HG03139 (cell line): Measurements from ENCODE around the gene SPAG17.

Source experiments
- ATAC-seq: cut with Tn5 transposase; IDR thresholded peaks from one replicate; pipeline ENCODE4 v1.9.1; 2021; ENCODE audit not compliant: unreplicated experiment

The SPAG17 gene

DNA sequence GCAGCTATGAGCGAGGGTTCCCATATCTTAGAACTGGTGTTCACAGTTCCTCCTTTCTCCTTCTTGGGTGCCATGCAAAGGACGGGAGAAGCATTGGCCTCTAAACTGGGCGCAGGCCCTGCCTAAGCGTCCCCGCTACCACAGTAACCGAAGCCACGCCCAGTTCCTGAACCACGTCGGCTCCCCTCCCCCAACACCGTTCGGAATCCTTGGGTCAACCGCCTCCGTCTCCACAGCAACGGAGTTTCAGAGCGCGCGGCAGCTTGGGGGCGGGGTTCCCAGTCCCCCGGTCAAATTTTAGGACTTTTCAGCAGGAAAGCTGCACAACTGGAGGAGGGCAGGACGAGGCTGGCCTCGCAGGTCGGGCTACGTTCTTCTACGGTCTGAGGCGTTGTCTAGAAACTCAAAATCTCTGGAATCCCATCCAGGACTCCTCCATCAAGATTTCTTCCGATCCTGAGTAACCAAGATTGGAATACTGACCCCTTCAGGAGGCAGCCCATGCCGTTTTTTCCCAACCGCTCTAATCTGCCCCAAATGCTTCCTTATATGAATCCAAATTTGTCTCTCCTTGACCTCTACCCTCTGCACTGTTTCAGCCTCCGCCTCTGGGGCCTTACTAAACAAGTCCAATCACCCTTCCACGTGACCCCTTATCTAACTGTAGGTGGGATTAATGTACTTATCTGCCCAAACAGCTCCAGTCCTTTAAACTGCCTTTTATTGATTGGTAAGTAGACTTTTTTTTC lies at the start of gene SPAG17:
SPAG17 (minus strand) TSS at position 145 of the 749 bp plus-strand sequence; CDS start at position 74, 71 bp downstream.
- no peak for ATAC-seq

DNA sequence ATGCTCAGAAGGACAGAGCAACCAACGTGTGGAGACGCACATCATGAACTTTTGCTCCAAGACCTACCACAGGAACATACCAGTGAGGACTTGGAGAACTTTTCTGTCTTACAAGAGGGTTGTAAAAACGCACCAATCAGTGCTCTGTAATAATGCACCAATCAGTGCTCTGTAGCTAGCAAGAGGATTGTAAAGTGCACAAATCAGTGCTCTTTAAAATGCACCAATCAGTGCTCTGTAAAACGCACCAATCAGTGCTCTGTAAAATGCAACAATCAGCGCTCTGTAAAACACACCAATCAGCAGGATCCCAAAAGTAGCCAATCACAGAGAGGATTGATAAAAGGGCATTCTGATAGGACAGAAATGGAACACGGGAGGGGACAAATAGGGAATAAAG lies 40.4 kb upstream of the SPAG17 start:
- no peak for ATAC-seq

DNA sequence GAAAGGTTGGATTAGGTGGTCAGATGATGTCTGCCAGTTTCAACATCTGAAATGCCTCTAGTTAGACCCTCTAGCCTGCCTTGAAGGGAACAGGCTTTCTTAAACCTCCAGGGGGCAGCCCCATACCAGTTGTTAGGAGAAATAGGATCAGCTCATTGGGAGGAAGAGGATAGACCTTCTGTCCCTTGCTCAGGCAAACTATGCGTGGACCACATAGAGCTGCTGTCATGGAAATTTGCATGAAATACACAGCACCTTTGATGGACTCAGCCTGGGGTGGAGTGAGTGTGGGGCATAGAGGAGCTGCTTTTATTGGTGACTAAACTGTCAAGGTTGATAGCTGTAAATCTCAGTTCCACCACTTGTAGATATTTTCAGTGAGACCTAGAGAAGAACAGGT lies 38.4 kb upstream of the SPAG17 start:
- no peak for ATAC-seq

DNA sequence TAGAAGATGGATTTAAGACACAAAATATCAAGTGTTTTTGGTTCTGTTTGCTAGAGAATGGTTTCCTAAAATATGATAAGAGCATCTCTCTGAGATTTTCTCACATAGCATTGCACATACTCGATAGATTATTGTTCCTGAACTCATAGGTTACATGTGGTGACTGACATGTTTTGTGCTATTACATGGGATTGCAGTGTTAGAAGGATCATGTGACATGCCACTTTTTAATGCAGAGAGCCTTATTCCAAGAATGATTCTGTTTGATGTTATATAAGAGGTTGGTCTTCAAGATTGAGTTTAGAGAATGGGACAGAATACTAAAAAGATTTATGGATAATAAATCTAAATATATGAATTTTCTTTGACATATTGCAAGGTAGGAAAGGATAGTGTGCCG lies 34.4 kb upstream of the SPAG17 start:
- no peak for ATAC-seq

DNA sequence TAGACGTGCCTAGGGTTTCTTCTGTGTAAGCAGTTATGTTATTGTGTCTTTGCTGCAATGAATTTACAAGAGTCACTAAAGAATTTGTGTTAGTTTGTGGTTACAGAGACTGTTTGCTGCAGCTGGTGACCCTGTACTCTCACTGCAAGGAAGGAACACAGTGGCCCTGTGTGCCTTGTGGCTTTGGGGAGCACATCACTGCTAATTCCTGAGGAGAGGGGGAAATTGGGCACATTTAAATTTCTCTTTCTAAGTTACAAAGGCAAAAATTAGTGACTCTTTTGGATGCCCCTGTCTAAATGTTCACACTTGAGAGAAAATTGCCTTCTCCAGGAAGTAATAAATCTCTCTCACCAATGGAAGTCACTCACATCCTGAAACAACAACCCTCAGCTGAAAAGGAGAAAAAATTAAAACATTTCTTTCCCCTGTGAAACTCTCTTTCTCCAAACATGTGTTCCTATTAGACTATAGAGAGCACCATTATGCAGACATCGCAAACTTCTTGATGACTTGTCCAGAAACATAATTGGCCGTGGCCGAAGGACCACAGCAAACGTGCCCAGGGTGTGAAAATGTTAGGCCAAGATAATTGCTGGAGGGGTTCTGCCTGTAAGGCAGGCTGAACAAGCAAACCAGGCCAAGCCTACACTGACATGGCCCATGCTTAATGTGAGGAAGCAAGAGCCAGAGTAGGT lies 32.3 kb upstream of the SPAG17 start:
- ATAC-seq = no peak

DNA sequence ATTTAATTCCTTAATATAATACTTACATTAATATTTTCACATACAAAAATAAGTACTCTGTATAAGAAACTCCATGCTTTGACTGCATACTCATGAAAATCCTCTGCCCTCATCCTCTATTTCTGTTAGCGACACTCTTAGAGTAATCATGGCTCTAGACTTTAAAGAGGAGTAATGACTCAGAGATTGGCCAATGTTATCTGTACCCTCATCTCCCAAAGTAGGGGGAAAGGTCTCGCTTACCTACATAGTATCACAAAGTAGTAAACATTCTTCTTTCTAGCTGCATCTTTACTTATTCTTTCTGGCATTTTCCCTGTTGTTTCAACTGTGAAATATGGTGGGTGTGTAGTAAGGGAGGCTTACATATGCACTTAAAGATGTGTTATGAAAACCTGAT lies 29.8 kb upstream of the SPAG17 start:
- ATAC-seq = no peak

DNA sequence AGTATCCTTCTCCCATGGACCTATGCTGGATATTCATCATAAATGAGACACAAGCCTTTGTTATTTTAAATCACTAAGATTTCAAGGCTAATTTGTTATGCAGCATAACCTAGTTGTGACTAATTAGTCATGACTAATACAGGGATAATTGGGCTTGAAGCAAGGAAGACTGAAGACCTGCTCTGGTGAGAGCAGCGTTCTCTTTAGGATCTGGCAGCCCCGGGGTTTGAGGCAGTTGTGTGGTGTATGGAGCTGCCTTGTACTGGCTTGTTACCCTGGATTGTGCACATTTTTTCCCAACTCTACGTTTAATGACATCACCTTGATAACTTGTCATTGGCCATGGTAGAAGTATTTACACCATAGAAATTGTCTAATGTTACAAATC lies 25.7 kb upstream of the SPAG17 start:
- no peak for ATAC-seq

DNA sequence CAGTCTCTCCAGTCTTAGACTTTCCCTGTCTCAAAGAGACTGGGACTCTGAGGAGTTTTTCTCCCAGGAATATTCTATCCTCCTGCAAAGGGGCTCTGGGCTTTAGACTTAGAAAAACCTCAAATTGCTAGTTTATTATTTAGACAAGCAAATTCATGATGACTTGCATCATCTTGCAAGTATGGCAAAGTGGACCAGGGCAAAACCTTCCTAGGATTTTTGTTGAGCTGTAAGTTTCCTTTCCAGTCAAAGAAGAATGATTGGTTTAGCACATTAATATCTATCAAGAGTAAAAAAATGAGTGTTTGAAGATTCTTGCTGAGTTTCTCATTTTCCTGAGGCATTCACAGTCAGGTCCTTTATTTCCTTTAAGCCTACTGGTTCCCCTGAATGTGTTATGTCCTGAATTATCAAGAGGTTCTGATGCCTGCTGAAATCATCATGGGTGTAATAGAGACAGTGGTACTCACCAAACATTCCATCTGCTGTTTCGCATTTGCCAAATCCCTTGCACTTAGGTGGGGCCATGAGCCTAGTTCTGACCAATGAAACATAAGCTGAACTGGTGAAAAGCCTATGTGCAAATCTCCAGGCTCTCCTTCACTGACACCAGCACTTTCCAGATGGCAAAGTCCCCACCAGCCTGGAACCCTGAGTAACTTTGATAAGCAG lies 25.2 kb upstream of the SPAG17 start:
- ATAC-seq = no peak

DNA sequence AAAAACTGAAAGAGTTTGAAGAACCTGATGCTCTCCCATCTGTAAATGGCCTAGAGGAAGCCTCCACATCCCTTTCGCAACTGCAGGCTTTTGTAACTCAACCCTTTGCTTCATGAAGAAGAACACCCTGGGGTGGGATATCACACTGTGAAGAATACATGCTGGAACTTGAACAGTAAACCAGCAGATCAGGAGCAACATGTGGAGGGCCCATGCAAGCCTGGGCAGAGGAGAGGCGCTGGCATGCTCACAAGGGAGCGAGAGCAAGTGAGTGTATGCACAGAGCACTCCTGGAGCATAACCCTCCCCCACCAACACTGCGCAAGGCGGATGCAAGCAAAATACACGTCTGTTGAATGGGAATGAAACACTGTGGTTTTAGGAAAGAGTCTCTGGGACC lies 24.6 kb upstream of the SPAG17 start:
- ATAC-seq = no peak

DNA sequence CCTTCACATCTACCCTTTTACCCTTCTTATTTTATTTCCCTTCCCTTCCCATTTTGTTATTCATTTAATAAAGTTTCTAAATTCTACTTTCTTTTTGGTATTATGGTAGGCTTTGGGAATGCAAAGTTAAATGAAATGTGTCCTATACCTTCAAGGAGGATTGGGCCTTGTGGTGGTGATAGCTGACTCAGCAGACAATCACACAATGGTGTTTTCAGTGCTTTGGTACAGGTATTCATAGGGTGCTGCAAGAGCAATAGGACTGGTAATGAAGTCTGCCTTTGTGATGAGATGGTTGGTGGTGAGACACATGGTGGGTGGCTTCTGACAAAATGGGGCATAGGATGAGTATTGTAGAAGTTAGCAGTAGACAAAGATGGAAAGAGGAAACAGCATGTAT lies 21.9 kb upstream of the SPAG17 start:
- no peak for ATAC-seq

DNA sequence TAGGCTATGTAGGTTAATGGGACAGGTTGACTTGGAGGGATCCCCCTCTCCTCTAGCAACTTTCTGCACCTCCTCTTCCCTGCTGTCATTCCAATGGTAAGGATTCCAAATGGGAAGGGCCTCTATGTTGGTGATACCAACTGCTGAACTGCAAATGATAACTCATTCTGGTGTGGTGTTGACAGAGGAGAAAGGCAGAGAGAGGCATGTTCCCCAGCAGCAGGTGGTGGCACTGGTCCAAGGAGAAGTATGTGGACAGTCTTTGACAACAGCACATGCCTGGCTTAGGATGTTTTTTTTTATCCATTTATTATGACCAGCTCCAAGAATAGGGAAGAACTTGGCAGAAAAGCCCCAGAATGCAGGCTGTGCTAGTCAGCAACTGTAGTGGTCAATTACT lies 19.6 kb upstream of the SPAG17 start:
- no peak for ATAC-seq

DNA sequence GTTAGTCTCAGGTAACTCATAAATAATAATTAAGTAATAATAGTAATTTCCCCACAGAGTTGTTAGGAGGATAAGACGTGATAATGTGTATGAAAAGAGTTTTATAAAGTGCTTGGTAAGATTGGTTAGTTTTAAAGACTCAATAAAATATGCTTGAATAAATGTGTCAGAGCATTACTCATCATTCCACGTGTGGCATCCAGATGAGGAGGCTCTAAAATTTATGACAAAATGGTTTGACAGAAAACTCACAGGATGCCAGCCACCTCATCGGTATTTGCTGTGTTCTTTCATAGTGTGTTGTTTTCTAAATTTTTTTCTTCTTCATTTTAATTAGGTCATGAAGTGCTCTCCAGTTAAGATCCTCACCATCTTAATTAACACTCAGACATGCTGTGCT lies 19.1 kb upstream of the SPAG17 start:
- ATAC-seq = no peak

DNA sequence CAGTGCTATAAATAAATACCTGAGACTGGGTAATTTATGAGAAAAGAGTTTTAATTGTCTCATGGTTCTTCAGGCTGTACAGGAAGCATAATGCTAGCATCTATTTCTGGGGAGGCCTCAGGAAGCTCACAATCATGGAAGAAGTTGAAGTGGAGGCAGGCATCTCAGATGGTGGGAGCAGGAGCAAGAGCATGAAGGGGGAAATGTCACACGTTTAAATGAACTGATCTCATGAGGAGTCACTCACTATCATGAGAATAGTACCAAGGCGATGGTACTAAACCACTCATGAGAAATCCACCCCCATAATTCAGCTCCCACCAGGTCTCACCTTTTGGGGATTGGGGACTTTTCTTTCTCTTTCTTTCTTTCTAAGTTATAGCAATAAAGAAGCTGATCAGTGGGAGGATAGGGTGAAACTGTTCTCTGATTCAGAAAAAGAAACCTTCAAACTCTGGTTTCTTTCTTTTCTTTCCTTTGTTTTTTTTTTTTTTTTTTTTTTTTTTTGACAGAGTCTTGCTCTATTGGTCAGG lies 17.1 kb upstream of the SPAG17 start:
- no peak for ATAC-seq

DNA sequence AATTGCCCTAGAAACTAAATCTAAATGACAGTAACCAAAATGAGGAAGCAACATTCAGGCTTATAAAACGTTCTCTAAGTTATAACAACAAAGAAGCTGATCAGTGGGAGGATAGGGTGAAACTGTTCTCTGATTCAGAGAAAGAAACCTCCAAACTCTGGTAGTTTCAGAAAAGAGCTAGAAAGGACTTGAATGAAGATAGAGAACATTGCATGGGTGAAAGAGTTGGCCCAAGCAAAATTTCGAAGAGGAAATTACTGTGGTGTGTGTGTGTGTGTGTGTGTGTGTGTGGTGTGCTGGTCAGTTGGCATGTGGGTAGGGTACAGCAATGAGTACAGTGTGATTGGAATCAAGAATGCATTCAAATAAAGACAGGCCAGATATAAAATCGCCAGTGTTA lies 16.5 kb upstream of the SPAG17 start:
- ATAC-seq = no peak

DNA sequence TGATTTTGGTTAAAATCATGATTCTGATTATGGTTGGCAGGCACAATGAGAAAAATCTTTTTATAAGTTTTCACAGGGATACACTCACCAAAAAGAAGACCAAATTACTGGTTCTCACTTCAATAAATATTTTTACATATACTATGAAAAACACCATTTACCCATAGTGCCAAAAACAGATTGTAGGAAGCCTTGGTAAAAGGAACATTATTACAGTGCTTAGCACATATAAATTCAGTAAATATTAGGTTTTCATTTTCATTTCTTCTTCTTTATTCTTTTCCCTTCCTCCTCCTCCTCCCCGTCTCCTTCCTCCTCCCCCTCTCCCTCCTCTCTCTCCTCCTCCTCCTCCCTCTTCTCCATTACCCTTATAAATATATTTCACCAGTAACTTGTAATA lies 15.8 kb upstream of the SPAG17 start:
- no peak for ATAC-seq

DNA sequence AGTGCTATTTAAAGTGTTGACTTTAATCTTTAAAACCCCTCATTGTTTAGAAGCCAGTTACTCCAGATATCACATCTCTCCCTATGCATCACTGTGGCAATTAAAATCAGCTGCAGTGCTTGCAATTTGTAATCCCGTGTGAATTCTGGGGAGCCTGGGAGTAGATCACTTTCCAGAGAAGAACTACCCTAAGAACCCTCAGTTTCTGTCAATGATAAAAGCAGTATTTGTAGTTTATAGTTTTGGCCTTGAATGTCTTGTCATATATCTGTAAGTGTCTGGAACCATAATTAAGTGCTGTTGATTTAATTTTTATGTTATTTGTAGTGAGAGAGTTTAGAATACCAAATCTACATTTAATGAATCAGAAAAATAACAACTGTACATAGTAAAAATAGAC lies 5.5 kb upstream of the SPAG17 start:
- ATAC-seq = no peak

DNA sequence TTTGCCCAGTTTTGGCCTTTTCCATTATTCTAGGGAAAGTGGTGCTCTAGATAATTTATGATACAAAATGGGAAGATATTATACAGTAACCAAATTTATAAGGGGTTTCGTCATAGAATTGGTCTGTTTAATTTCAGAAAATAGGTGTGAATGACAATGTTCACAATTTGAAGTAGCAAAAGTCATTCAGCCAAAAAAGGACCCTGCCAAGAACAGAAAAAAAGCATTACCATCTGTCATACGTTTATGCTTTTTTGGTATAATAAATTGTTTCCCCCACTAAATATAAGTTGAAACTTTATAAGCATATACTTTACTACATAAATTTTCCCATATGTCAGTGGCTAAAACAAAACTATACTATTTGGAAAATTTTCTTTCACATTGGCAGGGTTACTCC lies 4.5 kb upstream of the SPAG17 start:
- no peak for ATAC-seq

DNA sequence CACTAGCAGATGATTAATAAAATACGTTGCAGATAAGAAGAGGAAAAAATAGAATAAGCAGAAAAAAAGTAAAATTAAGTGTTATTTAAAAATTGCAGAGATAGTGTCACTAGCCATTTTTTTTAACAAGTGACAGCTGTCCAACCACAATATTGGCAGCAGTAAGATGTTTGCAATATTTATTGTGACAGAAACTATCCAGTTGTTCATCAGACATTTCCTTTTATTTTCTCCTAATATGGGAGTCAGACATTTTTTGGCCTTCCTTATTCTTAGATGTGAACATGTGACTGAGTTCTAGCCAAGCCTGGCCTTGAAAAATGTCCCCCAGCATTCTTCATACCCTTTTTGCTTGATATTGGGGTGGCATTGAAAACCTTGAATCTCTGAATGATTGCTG lies 3.4 kb upstream of the SPAG17 start:
- ATAC-seq = no peak

DNA sequence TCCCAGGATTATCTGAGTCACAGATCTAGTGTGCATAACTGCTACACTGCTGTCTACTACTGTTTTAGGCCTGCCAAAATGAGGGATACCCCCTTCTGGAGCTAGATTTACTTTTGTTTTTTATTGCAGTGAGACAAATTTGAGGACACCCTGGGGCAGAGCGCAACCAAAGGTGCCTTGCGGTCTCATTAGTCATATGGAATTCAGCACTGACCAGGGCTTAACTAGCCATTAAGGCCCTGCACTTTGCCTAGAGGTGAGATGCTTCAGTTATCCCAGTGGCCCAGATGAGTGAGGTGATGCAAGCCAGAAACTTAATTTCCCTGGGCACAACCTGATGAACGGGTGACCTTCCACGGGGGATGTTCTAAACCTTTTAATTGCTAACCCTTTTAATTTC lies 998 bp upstream of the SPAG17 start:
- no peak for ATAC-seq

DNA sequence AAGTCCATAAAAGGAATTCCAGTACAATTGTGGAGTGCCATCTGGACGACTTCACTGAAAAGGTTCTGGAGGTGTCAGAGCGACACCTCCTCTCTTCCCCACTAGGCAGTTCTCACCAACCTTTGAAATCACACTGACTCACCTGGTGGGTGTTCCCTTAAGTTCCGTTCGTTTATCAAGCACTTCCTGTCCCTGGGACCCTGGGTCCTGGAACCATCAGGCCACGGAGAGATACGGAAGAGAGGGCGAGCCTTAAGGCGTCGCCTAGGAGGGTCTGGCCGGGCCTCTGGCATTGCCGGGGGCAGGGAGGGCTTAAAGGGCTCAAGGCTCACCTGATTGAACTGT lies 317 bp downstream of the SPAG17 start:
- no peak for ATAC-seq

DNA sequence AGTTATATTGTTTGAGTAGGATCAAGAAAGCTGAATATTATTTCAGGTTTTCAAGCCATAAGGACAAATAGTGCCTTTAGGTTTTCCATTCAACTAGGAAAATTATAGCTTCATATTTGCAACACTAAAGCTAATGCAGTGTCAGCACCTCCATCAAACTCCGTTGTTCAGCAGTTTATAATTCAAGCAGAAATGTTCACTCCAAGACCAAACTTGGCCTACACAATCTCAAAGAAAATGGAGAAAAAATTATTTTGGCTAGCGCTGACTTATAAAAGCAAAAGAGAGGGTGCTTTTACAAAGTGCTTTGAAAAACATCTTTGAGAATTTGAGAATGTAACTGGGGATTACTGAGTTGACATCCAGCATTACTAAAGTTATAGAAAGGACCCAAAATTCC lies 1.4 kb downstream of the SPAG17 start:
- no peak for ATAC-seq

DNA sequence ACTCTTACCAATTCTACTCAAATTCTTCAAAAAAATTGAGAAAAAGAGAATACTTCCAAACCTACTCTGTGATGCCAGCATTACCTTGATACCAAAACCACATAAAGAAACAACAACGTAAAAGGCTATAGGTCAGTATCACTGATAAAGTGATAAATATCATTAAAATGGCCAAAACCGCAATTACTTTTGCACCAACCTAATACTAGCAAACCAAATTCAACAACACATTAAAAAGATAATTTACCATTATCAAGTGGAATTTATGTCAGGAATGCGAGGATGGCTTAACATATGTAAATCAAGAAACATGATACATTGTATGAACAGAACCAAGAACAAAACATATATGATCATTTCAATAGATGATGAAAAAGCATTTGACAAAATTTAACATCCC lies 7.0 kb downstream of the SPAG17 start:
- ATAC-seq = no peak
